Prostate gland (tissue), 2 donors: Measurements from ENCODE around the gene NOL4. TPM values are rescaled to one million over a fixed set of nuclear protein-coding genes. Genes with fewer than 3 reads are reported as not detected.
A peak's percentile ranks its signal among the peaks of the same experiment; 100 is the strongest.
"Not testable (repeated sequence)": the region's sequence is repeated elsewhere in the genome, so short reads cannot be mapped to it uniquely, and the experiment has no call there.

Experiments
- DNase-seq: peaks from one replicate; pipeline ENCODE4 v3.0.0-alpha.2; 2019; ENCODE audit warnings: low spot score
- H3K27ac ChIP-seq, 2 donors: fragments of 200-600 bp; sonication (generic); 2 replicates each; pipeline ENCODE4 v1.5.1; 2017 to 2019
- H3K27me3 ChIP-seq: fragments of 200-600 bp; sonication (generic); replicated peaks from 2 replicates; pipeline ENCODE4 v1.5.1; 2019; ENCODE audit not compliant: insufficient read depth
- H3K36me3 ChIP-seq, 2 donors: fragments of 200-600 bp; sonication (generic); 1 replicate in 1 of 2; 2 replicates in 1 of 2; pipeline versions ENCODE4 v1.5.1 to v1.8.1; 2017 to 2019
- H3K4me1 ChIP-seq: fragments of 200-600 bp; sonication (generic); replicated peaks from 2 replicates; pipeline ENCODE4 v1.5.1; 2019
- H3K4me3 ChIP-seq, 2 donors: fragments of 200-600 bp; sonication (generic); 2 replicates each; pipeline ENCODE4 v1.5.1; 2017 to 2019
- H3K9me3 ChIP-seq: fragments of 200-600 bp; sonication (generic); 2 replicates; pipeline ENCODE4 v1.5.1; 2017
- CTCF ChIP-seq, 4 experiments: fragments of 200-600 bp in 2 of 4; fragments of 450-650 bp in 2 of 4; sonication (generic) in 2 of 4; IDR thresholded peaks; 1 replicate in 3 of 4; 2 replicates in 1 of 4; pipeline ENCODE4 v1.5.1; 2016 to 2019; ENCODE audit warnings: antibody characterized with exemption in 4 of 4, mild to moderate bottlenecking in 2 of 4, moderate library complexity in 2 of 4
- POLR2A ChIP-seq: fragments of 450-650 bp; IDR thresholded peaks from one replicate; pipeline ENCODE4 v1.6.1; 2016; ENCODE audit warnings: antibody characterized with exemption, mild to moderate bottlenecking
- POLR2AphosphoS5 ChIP-seq: sonication (generic); formaldehyde crosslinking; IDR thresholded peaks from one replicate; pipeline ENCODE4 v1.6.1; 2017; ENCODE audit warnings: antibody characterized with exemption
- WGBS: methylation state at CpG from one replicate; pipeline ENCODE4 v1.1.5; 2018; 5-methylcytosine and 5-hydroxymethylcytosine counted together
- intact Hi-C: fragments of 100-400 bp; cut with DNase I; formaldehyde crosslinking; loops from one replicate; pipeline ENCODE4 v1.14.2; 2022
- total RNA-seq, 2 donors: library from RNA; depleted of rRNA; stranded (reverse); fragments of >200 nt; gene quantifications; one replicate each; pipeline ENCODE4 v1.1.0, GENCODE V29; 2016

The NOL4 gene
- total RNA-seq, 2 donors from 2014 or later = 1.7 to 3.6 TPM

DNA sequence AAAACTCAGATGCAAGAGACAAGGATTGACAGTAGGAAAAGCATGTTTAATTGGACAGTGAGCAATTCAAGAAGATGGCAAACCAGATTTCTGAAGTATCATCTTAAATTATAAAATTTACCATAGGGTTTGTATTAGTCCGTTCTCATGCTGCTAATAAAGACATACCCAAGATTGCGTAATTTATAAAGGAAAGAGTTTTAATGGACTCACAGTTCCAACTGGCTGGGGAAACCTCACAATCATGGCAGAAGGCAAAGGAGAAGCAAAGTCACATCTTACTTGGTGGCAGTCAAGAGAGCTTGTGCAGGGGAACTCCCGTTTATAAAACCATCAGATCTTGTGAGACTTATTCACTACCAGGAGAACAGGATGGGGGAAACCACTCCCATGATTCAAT is 24.0 kb upstream of the NOL4 start:
- intact Hi-C loops = no loop called here
- Histone ChIP-seq H3K27ac (no peak overlapping the region), H3K36me3 (no peaks in the 10 kb centered on the region), H3K27me3 (no peaks in the 10 kb centered on the region), H3K4me3 (no peak overlapping the region), H3K4me1 (no peaks in the 10 kb centered on the region), H3K9me3 (no peaks in the 10 kb centered on the region)
- no peak for DNase-seq
- 89% methylated on average over 3 of the region's 3 CpGs for WGBS
- TF ChIP-seq POLR2AphosphoS5 = no peak
- TF ChIP-seq POLR2A = no peak
- no peak for TF ChIP-seq CTCF (IDR thresholded peaks at IDR 0.05)

DNA sequence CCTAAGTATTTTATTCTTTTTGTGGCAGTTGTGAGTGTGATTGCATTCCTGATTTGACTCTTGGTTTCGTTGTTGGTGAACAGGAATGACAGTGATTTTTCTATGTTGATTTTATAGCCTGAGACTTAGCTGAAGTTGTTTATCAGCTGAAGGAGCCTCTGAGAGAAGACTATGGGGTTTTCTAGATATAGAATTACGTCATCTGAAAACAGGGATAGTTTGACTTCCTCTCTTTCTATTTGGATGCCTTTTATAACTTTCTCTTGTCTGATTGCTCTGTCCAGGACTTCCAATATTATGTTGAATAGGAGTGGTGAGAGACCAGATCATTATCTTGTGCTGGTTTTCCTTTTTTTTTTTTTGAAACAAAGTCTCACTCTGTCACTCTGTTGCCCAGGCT is 18.0 kb upstream of the NOL4 start:
- WGBS = 53% methylated on average over 2 of the region's 2 CpGs
- no peak overlapping the region for H3K27ac ChIP-seq
- no peaks in the 10 kb centered on the region for H3K27me3 ChIP-seq
- H3K36me3 ChIP-seq = no peaks in the 10 kb centered on the region
- no peak overlapping the region for H3K4me3 ChIP-seq
- H3K4me1 ChIP-seq = no peaks in the 10 kb centered on the region
- no peaks in the 10 kb centered on the region for H3K9me3 ChIP-seq
- no peak for DNase-seq
- intact Hi-C loops = no loop called here
- TF ChIP-seq POLR2A (no peak), CTCF (IDR thresholded peaks at IDR 0.05) (no peak)

- H3K27me3 ChIP-seq, H3K27ac ChIP-seq, H3K9me3 ChIP-seq, intact Hi-C loops, H3K36me3 ChIP-seq, H3K4me1 ChIP-seq, DNase-seq, H3K4me3 ChIP-seq: not testable (repeated sequence)
- WGBS = 92% methylated on average over 35 of the region's 39 CpGs
Measured at GRCh38 chr18:34233781-34234388, 9.2 kb upstream of the NOL4 start.

GRCh38 chr18:34225218-34225553 is 473 bp upstream of the NOL4 start:
- peaks cover 9% of the 10 kb centered on the region for H3K27me3 ChIP-seq
- 11% methylated on average over 3 of the region's 3 CpGs for WGBS

GRCh38 chr18:34223893-34224422 is 755 bp downstream of the NOL4 start:
- H3K4me1 ChIP-seq = no peaks in the 10 kb centered on the region
- H3K9me3 ChIP-seq = no peaks in the 10 kb centered on the region
- H3K27ac ChIP-seq = no peak overlapping the region
- 8% methylated on average over 11 of the region's 11 CpGs for WGBS
- H3K36me3 ChIP-seq = no peaks in the 10 kb centered on the region
- peak overlapping the region in 1 of 2 donors; percentile 16 for H3K4me3 ChIP-seq
- H3K27me3 ChIP-seq = peaks cover 7% of the 10 kb centered on the region
- no peak for TF ChIP-seq POLR2A
- TF ChIP-seq CTCF (IDR thresholded peaks at IDR 0.05) = no peak
- TF ChIP-seq POLR2AphosphoS5 = no peak
- intact Hi-C loops = loop anchor here (2.0 kb wide), 1 partner anchor 647 kb away; no protein-coding TSS in a partner anchor
- DNase-seq = no peak

More at GRCh38 chr18:34225218-34225553, 473 bp upstream of the NOL4 start:
- Histone ChIP-seq H3K36me3 (no peaks in the 10 kb centered on the region), H3K9me3 (no peaks in the 10 kb centered on the region), H3K4me1 (no peaks in the 10 kb centered on the region), H3K27ac (no peak overlapping the region), H3K4me3 (peak overlapping the region in 1 of 2 donors; percentile 28)
- intact Hi-C loops = no loop called here
- no peak for TF ChIP-seq POLR2AphosphoS5
- DNase-seq = no peak
